HG03060 (cell line): ENCODE data around the gene RPL36.
"Not testable (repeated sequence)": the region's sequence is repeated elsewhere in the genome, so short reads cannot be mapped to it uniquely, and the experiment has no call there.

Source experiments
- ATAC-seq: cut with Tn5 transposase; IDR thresholded peaks from one replicate; pipeline ENCODE4 v1.9.1; 2021; ENCODE audit warnings: low read depth, moderate number of reproducible peaks; ENCODE audit not compliant: unreplicated experiment

RPL36 gene

DNA sequence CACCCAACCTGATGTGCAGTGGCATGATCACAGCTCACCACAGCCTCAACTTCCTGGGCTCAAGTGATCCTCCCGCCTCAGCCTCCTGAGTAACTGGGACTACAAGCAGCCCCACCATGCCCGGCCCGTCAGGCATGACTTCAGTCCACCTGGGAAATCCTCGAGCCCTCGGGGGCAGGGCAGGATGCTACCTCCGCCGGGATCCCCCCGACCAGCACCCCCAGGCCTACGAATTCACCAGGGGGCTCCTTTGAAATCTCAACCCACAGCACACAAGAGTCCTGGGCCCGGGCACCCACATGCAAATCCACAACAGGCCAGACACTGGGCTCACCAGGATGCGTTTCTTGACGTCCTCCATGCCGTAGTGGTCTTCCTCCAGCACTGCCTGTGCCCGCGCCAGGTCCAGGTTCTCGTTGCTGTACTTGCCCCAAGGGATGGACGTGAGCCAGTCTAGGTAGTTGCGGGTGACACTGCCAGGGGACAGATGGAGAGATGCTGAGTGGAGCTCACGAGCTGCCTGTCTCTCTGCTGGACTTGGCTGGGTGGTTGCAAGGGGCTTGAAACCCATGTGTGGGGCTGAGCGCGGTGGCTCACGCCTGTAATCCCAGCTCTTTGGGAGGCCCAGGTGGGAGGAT, 10.5 kb downstream of the RPL36 start:
- no peak for ATAC-seq

DNA sequence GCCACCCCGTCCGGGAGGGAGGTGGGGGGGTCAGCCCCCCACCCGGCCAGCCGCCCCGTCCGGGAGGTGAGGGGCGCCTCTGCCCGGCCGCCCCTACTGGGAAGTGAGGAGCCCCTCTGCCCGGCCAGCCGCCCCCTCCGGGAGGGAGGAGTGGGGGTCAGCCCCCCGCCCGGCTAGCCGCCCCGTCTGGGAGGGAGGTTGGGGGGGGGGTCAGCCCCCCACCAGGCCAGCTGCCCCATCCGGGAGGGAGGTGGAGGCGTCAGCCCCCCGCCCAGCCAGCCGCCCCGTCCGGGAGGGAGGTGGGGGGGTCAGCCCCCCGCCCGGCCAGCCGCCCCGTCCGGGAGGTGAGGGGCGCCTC, 11.9 kb downstream of the RPL36 start:
- not testable (repeated sequence) for ATAC-seq

DNA sequence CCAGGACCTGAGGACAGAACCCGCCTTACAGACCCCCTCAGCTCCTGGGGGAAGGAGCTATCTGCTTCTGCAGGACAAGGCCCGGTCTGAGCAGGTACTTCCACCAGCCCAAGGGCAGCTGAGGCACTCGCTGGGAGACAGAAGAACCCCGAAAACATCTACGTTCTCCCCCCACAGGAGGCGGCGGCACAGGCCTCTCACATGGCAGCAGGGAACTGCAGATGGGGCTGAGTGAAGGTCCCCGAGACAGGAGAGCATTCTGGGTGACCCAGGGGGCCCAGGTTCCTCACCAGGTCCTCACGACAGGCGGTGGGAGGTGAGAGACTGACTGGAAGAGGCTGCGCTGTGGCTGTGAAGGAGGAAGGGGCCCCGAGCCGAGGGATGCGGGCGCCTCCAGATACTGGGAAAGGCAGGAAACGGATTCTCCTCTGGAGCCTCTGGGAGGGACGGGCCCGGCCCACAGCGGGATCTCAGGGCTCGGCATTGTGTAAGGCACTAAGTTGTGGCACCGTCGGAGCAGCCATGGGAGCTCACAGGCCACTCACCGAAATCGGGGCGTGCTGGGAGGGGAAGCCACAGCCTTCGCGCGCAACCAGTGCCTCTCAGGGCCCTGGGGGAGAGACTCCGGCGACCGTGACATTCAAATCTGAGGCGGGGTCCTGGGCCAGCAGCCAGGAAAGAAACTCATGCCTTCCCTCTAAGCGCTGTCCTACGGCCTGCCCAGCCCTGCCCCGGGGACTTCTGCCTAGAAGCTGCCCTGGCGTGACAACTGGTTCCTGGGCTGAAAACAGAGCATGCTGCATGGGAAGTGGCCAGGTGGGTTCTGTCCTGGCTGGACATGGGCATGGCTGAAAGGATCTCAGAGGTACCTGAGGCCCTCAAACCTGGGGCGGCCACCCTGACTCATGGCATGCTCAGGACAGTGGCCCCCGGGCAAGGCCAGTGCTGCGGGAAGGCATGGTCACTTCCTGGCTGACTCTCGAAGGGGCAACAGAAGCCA, 14.0 kb downstream of the RPL36 start:
- ATAC-seq: no peak

DNA sequence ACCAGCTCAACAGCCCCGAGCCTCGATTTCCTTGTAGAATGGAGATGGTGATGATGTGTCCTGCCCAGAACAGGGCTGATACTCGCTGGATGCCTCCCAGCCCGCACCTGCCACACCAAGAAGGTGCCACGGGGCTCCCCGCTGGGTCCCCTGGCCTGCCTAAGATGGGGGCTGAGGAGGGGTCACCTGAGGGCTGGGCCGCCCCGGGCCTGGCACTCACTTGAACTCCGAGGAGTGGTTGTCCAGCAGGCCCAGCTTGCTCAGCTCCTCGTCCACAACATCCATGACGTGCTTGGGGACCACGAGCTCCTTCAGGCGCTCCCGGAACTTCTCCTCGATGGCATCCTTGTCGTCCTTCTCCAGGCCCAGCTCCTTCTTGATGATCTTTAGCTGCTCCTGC, 15.5 kb downstream of the RPL36 start:
- no peak for ATAC-seq

DNA sequence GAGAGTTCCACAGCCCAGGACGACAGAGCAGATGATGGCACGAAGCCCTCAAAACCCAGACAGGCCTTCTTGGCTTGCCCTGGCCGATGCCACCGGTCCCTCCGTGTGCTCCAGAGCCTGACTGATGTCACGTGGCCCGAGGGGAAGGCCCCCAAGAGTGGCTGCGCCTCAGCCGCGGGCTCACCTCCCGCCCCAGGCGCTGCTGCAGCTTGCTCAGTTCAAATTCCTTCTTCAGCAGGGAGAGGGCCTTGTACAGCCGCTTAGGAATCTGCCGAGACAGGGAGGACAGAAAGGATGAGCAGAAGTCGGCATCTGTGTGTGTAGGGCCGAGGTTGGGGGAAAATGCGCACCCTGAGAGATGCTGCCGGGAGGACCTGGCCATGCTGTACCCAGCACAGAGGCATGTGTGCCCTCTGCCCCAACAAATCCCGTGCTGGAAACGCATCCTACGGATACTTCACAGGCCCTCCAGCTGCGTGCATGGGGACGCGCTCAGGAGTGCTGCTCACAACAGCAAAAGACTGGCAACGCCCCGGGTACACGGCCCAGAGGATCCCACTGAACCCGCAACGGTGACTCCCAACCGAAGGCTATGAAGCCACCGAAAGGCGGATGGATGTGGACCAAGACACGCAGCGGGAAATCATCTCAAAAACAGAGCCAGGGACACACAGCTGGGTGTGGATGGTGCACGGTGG, 16.9 kb downstream of the RPL36 start:
- ATAC-seq: no peak

DNA sequence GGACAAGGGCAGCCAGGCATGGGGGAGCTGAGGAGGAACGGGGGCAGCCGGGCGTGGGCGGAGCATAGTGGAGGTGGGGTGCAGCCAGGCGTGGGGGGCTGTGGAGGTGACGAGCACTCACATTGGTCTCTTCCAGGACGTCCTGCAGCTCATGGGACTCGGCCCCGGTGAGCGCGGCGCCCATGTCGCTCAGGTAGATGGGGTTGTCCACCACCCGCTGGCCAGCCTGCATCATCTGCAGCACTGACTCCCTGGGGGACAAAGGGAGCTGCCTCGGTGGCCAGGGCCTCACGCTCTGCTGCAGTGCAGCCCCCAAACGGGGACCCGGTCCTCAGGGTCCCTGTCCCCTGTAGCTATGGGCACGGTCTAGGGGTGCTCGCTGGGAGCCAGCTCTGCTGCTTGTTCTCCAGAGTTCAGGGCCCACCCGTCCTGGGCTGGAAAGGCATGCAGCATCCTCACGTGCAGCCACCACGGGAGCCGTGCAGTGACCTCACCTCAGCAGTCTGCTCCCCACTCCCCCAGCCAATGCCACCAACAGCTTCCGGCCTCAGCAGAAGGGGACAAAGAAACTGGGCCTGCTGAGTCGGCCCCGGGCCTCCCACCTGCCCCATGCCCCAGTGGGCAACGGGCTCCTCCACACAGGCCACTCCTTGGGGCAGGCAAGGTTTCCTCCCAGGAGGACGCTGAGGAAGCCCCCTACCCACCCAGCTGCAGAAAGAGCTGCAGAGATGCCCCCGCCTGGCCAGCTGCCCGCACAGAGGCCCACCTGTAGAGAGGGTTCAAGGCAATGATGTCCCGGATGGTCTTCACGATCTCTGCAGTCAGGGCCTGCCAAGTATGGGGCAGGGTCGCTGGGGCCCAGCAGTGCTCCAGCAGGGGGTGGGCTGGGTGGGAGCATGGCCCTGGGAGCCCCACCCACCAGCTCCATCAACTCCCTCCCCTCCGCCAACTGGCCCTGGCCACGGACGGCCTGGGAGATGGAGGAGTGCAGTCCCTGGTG, 17.8 kb downstream of the RPL36 start:
- ATAC-seq: no peak

DNA sequence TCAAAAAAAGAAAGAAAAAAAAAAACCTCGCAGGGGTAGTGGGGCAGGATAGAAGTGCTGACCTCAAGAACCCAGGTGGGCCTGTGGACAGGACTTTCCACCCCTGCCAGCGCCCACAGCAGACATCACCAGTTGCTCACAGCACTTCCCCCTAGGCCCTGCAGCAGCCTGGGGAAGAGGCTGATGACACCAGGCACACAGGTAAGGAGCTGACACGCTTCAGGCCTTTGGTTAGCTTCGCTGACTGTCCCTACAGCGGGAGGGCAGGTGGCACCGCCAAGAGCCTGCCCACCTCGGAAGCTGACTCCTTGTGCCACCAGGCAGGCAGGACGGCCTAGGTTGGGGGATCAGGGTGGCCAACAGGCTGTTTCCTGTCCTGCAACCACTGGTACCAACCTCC, 20.9 kb downstream of the RPL36 start:
- no peak for ATAC-seq

DNA sequence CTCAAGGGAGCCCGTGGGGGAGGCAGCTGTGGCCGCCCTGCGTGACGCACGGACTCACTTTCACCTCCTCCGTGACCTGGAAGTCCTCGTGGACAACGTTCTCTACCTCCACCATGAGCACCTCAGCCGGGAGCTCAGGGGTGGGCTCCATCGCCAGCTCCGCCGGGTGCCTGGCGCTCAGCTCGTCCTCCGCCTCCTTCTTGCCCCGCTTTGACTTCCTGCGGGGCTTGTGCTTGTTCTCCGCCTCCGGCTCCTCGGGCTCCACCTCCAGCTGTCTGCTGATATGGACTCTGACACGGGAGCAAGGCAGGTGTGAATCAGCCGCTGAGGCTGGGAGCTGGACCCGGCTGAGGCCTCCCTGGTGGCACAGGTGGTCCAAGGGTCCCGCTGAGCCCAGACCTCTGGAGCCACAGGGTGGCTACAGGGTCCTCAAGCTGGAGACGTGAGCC, 21.6 kb downstream of the RPL36 start:
- no peak for ATAC-seq

DNA sequence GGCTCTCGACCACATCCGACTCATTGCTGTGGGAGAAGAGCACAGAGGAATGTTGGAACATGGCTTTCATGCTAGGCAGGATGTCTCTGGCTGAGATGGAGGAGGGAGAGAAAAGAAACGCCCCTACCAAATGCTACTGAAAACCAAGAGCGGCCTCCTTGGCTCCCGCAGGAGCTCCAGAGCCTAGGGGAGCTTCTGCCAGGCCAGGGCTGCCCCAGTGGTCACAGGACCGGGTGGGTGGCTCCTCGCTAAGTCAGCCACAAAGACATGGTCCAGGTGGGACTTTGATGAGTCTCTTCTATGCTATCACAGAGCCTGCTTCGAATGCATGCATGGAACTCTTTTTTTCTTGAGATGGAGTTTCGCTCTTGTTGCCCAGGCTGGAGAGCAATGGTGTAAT, 23.1 kb downstream of the RPL36 start:
- ATAC-seq: no peak

DNA sequence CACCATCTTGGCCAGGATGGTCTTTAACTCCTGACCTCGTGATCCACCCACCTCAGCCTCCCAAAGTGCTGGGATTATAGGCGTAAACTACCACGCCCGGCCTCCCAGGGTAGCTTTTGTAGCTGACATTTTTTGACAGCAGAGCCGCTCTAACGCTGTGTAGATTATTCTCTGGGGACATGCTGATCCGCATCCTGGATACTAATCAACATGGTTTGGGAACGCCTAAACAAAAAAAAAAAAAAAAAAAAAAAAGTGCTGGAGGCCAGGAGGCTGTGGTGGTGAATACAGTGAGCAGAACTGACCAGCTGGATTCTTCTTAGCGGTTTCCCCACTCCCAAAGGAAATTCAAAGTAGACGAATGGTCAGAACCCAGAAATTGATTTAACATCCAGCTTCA, 24.7 kb downstream of the RPL36 start:
- no peak for ATAC-seq

DNA sequence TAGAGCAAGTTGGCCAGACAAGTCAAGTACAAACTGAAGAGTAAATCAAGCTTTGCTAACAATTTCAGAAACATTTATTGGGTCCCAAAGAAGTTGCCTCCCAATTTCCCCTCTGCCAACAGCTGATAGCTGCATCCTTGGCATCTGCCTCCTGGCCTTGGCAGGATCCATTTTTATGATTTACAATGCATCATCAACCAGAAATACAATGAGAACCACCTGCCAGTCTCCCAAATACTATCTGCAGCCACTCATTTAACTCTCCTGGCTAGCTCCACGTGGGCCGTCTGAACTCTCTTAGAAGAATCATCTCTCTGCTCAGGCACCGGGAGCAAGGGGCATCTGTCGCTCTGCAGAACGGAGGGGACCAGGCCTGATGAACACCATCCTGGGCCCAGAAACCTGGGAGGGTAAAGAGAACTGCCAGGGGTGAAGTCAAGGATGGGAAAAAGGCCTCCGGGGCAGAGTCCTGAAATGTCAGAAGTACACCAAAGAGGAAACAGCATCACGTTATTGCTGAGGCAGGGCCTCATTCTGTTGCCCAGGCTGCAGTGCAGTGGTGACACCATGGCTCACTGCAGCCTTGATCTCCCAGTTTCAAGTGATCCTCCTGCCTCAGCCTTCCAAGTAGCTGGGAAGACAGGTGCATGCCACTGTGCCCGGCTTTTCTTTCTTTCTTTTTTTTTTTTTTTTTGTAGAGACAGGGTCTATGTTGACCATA, 27.3 kb downstream of the RPL36 start:
- no peak for ATAC-seq

DNA sequence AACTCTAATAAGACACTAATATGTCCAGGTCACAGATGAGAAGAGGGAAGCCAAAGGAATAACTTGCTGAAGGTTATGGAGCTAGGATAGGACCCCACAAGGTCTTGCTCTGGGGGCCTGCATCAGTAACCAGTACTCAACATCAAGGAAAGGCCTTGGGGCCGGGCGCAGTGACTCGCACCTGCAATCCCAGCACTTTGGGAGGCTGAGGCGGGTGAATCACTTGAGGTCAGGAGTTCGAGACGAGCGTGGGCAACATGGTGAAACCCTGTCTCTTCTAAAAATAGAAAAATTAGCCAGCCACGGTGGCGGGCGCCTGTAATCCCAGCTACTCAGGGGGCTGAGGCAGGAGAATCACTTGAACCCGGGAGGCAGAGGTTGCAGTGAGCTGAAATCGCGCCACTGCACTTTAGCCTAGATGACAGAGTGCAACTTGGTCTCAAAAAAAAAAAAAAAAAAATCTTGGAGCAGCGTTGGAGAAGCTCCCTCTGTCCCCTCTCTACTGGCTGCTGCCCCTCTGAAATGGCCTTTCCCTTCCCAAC, 28.0 kb downstream of the RPL36 start:
- ATAC-seq: no peak

DNA sequence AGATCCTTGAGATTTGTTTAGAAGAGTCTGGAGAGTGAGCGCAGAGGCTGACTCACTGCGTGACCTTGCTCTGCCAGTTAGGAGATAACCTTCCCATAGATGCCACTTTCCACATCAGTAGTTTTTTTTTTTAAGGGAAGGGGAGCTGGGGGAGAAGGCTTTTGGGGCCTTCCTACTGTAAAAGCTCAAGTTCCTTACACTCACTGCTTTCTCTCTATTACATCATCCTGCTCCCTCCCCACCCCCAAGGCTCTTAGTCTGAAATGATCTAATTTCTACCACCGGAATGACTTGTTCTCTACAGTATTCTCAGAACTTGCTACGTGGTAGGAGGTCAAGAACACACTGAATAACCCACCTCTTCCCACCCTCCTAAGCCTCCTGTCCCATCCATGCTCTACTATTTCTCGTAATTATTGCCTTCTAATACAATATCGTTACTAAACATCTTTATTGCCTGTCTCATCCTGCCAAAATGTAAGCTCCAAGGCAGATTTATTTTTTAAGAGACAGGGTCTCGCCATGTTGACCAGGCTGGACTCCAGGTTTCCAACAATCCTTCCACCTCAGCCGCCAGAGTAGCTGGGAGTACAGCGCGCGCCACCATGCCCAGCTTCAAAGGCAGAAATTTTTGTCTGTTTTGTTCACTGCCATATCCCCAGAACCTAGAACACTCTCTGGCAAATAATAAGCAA, 28.6 kb downstream of the RPL36 start:
- no peak for ATAC-seq

DNA sequence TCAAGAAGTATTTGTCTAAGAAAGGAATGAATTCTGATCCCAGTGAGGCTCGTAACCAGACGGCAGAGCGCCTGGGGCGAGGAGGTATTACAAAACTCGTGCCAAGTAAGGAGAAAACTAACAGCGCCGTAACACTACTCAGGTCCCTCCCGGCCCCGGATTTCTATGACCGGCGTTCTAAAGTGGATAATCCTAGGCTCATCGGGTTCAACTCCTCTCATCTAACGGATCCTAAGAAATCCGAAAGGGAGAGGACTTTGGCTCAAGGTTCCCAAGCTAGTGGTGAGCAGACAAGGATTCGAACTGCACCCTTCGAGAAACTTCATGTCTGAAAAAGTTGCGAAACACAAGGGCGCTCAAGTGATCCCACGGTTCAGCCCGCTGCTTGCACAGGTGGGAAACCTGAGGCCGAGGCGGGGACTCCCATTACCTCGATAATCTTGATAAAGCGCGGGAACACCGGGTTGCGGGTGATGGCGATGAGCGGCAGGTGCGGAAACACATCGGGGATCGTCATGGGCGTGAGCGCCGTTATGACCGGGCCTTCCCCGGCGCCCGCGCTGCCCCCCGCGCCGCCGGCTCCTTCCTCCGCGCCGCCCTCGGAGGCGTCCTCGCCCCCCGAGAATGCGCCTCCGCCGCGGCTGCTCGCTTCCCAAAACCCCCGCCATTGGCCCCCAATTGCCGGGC, 29.3 kb downstream of the RPL36 start:
- no peak for ATAC-seq

DNA sequence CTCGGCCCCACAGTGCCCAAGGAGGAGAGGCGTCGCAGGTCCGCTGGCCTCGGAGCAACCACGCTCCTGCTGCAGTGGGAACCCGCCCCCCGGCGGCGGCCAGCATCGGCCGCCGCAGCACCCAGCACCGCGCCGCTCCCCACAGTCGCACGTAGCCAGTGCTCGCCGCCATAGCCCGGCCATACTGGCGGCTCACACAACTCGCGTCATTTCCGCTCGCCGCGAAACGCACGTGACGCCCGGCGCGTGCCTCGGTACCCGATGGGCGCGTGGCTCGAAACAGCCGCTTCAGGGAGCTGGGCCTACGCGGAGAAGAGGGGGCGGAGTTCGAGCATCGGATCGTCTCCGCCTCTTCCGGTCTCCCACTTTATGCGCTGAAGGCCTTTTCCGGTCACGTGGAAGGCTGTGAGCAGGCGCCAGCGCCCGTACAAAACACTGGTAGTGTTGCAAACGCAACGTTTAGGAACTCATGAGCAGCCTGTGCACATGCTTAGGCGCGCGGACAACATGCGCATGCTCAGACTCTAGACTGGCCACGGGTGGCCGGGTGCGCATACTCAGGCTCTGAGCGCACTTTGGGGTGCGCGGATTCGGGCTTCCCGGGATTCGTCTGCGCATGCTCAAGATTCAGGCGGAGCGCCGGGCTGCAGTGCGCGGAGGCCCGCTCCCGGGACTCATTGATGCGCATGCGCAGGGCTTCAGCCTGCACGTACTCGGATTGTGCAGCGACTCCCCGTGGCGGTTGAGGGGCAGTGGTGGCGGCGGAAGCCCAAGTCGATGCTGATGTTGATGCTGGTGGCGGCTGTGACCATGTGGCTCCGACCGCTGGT, 30.1 kb downstream of the RPL36 start, which contains the start of the genes CATSPERD and LONP1:
Gene CATSPERD (plus strand): TSS at position 677 of the 830 bp plus-strand sequence. CDS start 101 bp downstream, at position 778.
Gene LONP1 (minus strand): TSS at position 186 of the 830 bp plus-strand sequence. CDS start 14 bp downstream, at position 172.
- peak; percentile 75 for ATAC-seq

DNA sequence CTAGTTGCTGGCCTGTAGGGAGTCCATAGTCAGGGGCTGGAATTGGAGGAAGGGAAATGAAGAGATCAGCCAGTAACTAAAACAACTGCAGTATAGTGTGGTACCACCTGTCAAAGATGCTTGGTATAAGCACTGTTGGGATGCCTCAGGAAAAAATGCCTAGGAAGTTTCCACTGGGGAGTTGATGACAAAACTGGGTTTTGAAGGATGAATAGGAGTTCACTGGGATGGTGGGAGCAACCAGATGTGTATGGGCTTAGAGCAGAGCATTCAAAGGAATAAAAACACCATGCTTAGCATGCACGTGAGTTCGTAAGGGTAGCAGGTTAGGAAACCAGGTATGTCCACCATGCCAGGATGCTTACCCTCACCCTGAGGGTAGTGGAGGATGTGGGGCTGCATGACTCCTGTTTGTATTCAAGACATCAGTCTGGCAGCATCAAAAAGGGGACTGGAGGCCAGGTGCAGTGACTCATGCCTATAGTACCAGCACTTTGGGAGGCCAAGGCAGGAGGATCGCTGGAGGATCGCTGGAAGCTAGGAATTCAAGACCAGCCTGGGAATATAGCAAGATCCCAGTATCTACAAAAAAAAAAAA, 37.5 kb downstream of the RPL36 start:
- ATAC-seq: no peak
